Stimulated activated CD8-positive, alpha-beta memory T cell treated with anti-CD3 and anti-CD28 coated beads, Interleukin-4, amount 100 ng/mL, for 24 hours (primary cell): ENCODE results near the gene METAP2.

Source experiments
- DNase-seq: peaks from one replicate; pipeline ENCODE4 v3.0.0-alpha.2; 2020; ENCODE audit warnings: low read depth

The METAP2 gene

DNA sequence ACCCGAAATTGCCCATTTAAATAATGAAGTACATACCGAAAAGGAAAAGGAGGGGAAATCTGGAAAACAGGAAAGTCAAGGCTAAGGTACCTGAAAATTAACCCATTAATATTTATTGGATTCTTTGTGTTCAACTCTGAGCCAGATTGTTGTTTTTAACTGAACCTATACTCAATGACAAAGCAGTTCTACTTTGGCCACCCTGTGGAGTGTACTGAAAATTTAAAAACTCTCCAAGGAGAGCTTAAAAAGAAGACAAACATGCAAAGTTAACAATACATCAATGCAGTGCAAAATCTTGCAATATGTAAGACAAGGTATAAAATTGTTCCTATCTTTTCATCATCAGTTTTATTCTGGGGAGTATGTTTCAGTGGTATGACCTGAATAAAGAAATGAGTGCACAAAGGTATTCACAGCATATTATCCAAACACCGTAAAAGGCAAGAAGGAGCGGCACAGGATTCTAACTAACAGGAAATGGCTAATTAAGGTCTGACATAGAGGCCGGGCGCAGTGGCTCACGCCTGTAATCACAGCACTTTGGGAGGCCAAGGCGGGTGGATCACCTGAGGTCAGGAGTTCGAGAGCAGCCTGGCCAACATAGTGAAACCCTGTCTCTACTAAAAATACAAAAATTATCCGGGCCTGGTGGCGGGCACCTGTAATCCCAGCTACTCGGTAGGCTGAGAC is 75.6 kb downstream of the METAP2 start:
- no peak for DNase-seq

DNA sequence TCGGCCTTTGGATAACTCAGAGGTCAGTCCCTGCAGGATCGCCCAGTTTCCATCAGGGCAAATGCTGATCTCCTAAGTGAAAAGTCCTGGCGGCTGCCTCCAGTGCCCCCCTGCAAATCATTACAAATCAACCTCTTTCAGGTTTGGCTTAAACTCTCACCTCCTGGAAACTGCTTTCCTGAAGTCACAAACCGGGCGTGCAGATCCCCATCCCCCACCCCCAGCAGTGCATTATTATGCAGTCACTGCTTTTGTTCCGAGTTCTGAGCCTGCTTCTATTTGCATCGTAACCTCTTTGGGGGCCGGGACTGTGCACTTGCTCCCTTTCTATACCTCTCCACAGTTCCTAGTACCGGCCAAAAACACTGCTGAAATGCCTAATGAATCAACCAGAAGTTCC is 77.4 kb downstream of the METAP2 start, which contains the start of gene USP44:
USP44 (minus strand) TSS at position 172 of the 400 bp plus-strand sequence. CDS start 17,220 bp downstream, outside the sequence.
- DNase-seq: no peak

DNA sequence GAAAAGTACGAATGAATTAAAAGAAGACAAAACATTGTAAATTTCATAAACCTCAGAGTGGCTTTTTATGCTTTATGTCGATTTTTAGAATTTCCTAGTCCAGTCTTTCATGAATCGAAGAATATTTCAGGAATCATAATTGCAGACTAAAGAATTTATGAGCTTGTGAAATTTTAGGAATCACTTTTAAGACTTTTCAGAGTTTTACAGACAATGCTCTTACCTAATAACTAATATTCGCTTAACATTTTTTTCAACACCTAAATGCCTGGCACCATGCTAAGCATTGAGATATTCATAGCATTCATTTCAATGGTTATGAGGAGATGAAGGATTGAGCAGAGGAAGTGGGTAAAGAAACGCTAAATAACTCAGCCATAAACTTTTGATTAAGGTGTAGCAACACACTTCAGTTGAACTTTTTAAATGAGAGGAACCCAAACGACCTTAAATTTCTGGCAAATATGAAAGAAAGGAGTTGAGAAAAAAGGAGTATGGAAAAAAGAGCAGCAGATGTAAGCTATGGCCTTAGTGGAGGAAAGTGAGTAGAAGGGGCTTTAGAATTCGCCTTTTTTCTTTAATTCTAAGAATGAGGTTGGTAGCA is 78.1 kb downstream of the METAP2 start:
- no peak for DNase-seq

DNA sequence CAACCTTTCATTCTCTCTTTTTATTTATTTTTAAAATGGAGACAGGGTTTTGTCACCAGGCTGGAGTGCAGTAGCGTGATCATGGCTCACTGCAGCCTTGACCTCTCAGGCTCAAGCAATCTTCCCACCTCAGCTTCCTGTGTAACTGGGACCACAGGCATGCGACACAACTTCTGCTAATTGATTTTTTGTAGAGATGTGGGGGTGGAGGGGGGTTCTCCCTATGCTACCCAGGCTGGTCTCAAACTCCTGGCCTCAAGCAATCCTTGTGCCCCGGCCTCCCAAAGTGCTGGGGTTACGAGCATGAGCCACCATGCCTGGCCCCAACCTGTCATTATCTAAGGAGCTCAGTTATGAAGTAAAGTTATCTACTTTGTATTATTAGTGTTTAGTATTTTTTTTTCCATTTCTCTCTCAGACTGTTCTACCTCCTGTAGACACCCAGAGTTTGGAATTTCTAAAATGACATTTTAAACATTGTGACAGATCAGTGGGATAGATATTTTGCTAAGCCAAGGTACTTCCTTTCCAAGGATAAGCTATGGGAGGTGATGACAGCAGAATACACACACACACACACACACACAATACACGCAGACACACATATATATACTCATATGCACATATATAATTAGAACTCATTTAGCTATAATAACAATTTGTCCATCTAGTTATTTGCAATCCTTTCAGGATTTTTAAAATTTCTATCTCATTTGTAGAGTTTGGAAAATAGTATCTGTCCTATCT is 79.4 kb downstream of the METAP2 start:
- peak; percentile 7 for DNase-seq

DNA sequence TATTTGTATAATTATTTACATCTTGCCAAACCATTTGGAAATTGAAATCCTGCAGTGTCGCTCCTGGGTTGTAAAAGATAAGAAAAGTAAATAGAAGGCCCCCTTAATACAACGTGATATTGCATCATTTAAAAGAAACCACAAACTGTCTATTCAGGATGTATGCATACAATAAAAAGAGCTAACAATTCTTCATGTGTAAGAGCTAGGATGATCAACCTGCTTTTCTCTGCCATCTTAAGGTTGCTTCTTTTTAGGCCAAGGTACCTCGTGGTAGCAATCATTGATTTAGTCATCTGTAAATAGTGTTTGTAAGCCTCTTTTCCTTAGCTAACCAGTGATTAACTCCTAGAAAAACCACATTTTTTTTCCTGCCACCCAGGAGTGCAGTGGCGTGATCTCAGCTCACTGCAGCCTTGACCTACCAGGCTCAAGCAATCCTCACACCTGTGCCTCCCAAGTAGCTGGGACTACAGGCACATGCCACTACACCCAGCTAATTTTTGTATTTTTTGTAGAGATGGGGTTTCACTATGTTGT is 80.7 kb downstream of the METAP2 start:
- DNase-seq: no peak

DNA sequence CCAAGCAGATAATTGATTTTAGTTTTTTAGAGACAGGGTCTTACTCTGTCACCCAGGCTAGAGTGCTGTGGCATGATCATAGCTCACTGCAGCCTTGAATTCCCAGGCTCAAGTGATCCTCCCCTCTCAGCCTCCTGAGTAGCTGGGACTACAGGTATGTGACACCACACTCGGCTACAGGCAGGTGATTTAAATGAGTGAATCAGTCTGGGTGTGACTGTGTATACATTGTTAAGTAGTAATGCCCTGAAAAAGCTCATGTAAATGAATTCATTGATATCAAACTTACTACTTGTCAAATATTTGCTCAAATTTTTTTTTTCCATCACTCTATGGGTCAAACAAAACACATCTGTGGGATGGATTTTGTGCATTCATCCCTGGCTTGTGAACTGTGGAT is 83.7 kb downstream of the METAP2 start:
- DNase-seq: no peak
